SK-N-SH (cell line): ENCODE results near the gene GNPDA2.

Source experiments
- CTCF ChIP-seq: fragments of 200-600 bp; sonication (generic); IDR thresholded peaks from 2 replicates; pipeline ENCODE4 v1.6.1; 2017; ENCODE audit warnings: antibody characterized with exemption, mild to moderate bottlenecking, moderate library complexity
- ELF1 ChIP-seq: IDR thresholded peaks from 2 replicates; pipeline ENCODE4 v1.4.0; 2012
- EP300 ChIP-seq, 2 experiments: IDR thresholded peaks; 2 replicates each; pipeline versions ENCODE4 v1.4.0 to v1.6.1; 2012; ENCODE audit warnings: borderline replicate concordance in 1 of 2, low read depth in 1 of 2, low read length in 1 of 2
- FOXM1 ChIP-seq: IDR thresholded peaks from 2 replicates; pipeline ENCODE4 v1.4.0; 2012; ENCODE audit warnings: low read depth, mild to moderate bottlenecking
- JUND ChIP-seq: IDR thresholded peaks from 2 replicates; pipeline ENCODE4 v1.4.0; 2012
- MAX ChIP-seq: IDR thresholded peaks from 2 replicates; pipeline ENCODE4 v1.4.0; 2012; ENCODE audit warnings: low read depth
- NFIC ChIP-seq: IDR thresholded peaks from 2 replicates; pipeline ENCODE4 v1.4.0; 2012; ENCODE audit warnings: borderline replicate concordance
- NRF1 ChIP-seq: IDR thresholded peaks from 2 replicates; pipeline ENCODE4 v1.6.1; 2012; ENCODE audit warnings: low read depth, mild to moderate bottlenecking, low read length
- POLR2AphosphoS5 ChIP-seq: IDR thresholded peaks from 2 replicates; pipeline ENCODE4 v1.6.1; 2012; ENCODE audit warnings: low read depth, low read length
- REST ChIP-seq: IDR thresholded peaks from 2 replicates; pipeline ENCODE4 v1.6.1; 2012; ENCODE audit warnings: mild to moderate bottlenecking, low read depth, low read length, moderate library complexity
- SMC3 ChIP-seq: IDR thresholded peaks from 2 replicates; pipeline ENCODE4 v1.6.1; 2012; ENCODE audit warnings: low read depth, low read length, improper control_type of control experiment
- USF2 ChIP-seq: fragments of 150-350 bp; IDR thresholded peaks from 2 replicates; pipeline ENCODE4 v1.6.1; 2017; ENCODE audit warnings: antibody characterized with exemption, low read length, low read depth, borderline replicate concordance
- ZBTB33 ChIP-seq: IDR thresholded peaks from 2 replicates; pipeline ENCODE4 v1.4.0; 2012; ENCODE audit warnings: low read depth, borderline replicate concordance

GRCh38 chr4:44713125-44713524, 13.2 kb downstream of the GNPDA2 start:
- no peak for TF ChIP-seq CTCF
- TF ChIP-seq SMC3: no peak
- TF ChIP-seq FOXM1: no peak
- no peak for TF ChIP-seq POLR2AphosphoS5
- TF ChIP-seq MAX: no peak
- TF ChIP-seq USF2: no peak
- TF ChIP-seq JUND: no peak
- no peak for TF ChIP-seq NRF1
- no peak for TF ChIP-seq EP300 (IDR thresholded peaks at IDR 0.05; ENCODE audit: borderline replicate concordance in 1 of 2, low read depth in 1 of 2, low read length in 1 of 2)
- no peak for TF ChIP-seq ZBTB33
- no peak for TF ChIP-seq ELF1
- TF ChIP-seq REST: no peak
- no peak for TF ChIP-seq NFIC
